PC-9 (cell line): ENCODE measurements around the gene RIPPLY2. TPM values are rescaled to one million over a fixed set of nuclear protein-coding genes. Genes with fewer than 3 reads are reported as not detected.

ENCODE experiments used
- BruUV-seq: library from RNA; stranded (reverse); fragments of 400-500 nt; replicated peaks from 2 replicates; lab custom pipeline; 2021; lab: Mats Ljungman, UMichigan
- CTCF ChIA-PET: fragments of 300-600 bp; sonication (Branson Sonifier 250); formaldehyde crosslinking; loops from one replicate; lab custom pipeline; 2022; ENCODE audit warnings: antibody characterized with exemption; lab: Charles Lee
- POLR2A ChIA-PET: fragments of 300-600 bp; sonication (Branson Sonifier 250); formaldehyde crosslinking; loops from one replicate; lab custom pipeline; 2022; ENCODE audit warnings: antibody characterized with exemption; ENCODE audit not compliant: unreplicated experiment; lab: Charles Lee
- DNase-seq, 2 experiments: peaks; one replicate each; pipeline versions ENCODE4 v3.0.0 to v3.0.0-alpha.2; 2015 to 2022; ENCODE audit warnings: mixed read lengths in 1 of 2
- H2AFZ ChIP-seq: fragments of 200-600 bp; sonication (generic); 2 replicates; pipeline ENCODE4 v1.8.1; 2017; ENCODE audit warnings: antibody characterized with exemption
- H3F3A ChIP-seq: fragments of 200-600 bp; sonication (generic); 2 replicates; pipeline ENCODE4 v1.8.1; 2017; ENCODE audit warnings: antibody characterized with exemption, mild to moderate bottlenecking, low read depth; ENCODE audit not compliant: insufficient read depth
- H3K27ac ChIP-seq: fragments of 200-600 bp; sonication (generic); 2 replicates; pipeline ENCODE4 v1.6.1; 2016; ENCODE audit warnings: mixed run types
- H3K27me3 ChIP-seq: fragments of 200-600 bp; sonication (generic); 2 replicates; pipeline ENCODE4 v1.6.1; 2016; ENCODE audit warnings: low read depth, mixed run types; ENCODE audit not compliant: insufficient read depth
- H3K36me3 ChIP-seq: fragments of 200-600 bp; sonication (generic); 2 replicates; pipeline ENCODE4 v1.6.1; 2016; ENCODE audit warnings: low read depth, mixed run types
- H3K4me1 ChIP-seq: fragments of 200-600 bp; sonication (generic); replicated peaks from 2 replicates; pipeline ENCODE4 v1.6.1; 2016; ENCODE audit warnings: mixed run types; ENCODE audit not compliant: insufficient read depth
- H3K4me2 ChIP-seq: fragments of 200-600 bp; sonication (generic); 2 replicates; pipeline ENCODE4 v1.6.1; 2017; ENCODE audit warnings: mixed run types
- H3K4me3 ChIP-seq: fragments of 200-600 bp; sonication (generic); 2 replicates; pipeline ENCODE4 v1.6.1; 2016; ENCODE audit warnings: mixed run types
- H3K79me2 ChIP-seq: fragments of 200-600 bp; sonication (generic); 2 replicates; pipeline ENCODE4 v1.6.1; 2017; ENCODE audit warnings: low read depth, mixed run types
- H3K9me2 ChIP-seq: fragments of 200-600 bp; sonication (generic); 2 replicates; pipeline ENCODE4 v1.8.1; 2017; ENCODE audit warnings: mild to moderate bottlenecking; ENCODE audit not compliant: insufficient read depth
- H3K9me3 ChIP-seq: fragments of 200-600 bp; sonication (generic); 2 replicates; pipeline ENCODE4 v1.8.1; 2016; ENCODE audit warnings: low read depth; ENCODE audit not compliant: insufficient read depth
- H4K20me1 ChIP-seq: fragments of 200-600 bp; sonication (generic); 2 replicates; pipeline ENCODE4 v1.8.1; 2017; ENCODE audit not compliant: insufficient read depth
- EZH2 ChIP-seq: fragments of 200-600 bp; sonication (generic); IDR thresholded peaks from 2 replicates; pipeline ENCODE4 v1.8.0; 2017; ENCODE audit warnings: antibody characterized with exemption, low read depth
- intact Hi-C: fragments of 100-400 bp; cut with micrococcal nuclease; formaldehyde crosslinking; loops from one replicate; pipeline ENCODE4 v1.10.0; 2022; ENCODE audit not compliant: unreplicated experiment
- total RNA-seq: library from RNA; stranded (reverse); gene quantifications from 2 replicates; pipeline ENCODE4 v1.2.3, GENCODE V29; 2021
- TF ChIP-seq, protein P1 (sequence below): fragments of 200-600 bp; sonication (generic); conservative IDR thresholded peaks from 2 replicates; pipeline ENCODE4 v1.6.1; 2017; ENCODE audit warnings: mixed run types, antibody characterized with exemption, mild to moderate bottlenecking, moderate library complexity

Gene RIPPLY2
- total RNA-seq, 1 experiment from 2014 or later, result not detected

DNA sequence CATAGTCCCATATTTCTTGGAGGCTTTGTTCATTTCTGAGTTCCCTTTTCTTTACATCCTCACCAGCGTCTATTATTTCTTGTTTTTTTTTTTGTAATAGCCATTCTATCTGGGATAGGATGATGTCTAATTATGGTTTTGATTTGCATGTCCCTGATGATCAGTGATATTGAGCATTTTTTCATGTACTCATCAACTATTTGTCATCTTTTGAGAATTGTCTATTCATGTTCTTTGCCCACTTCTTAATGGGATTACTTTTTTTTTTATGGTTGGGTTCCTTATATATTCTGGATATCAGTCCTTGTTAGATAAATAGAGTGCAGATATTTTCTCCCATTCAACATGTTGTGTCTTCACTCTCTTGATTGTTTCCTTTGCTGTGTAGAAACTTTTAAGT is 48.5 kb downstream of the RIPPLY2 start:
- Histone ChIP-seq H3K4me1 (no peaks in the 10 kb centered on the region), H3F3A (no peaks in the 10 kb centered on the region), H3K9me3 (no peaks in the 10 kb centered on the region), H3K36me3 (no peaks in the 10 kb centered on the region), H3K27me3 (no peaks in the 10 kb centered on the region), H3K4me3 (no peak overlapping the region), H2AFZ (no peak overlapping the region), H3K4me2 (no peak overlapping the region), H3K9me2 (no peaks in the 10 kb centered on the region), H3K27ac (no peak overlapping the region), H4K20me1 (no peaks in the 10 kb centered on the region), H3K79me2 (peaks cover 6% of the 10 kb centered on the region; the same call in 1 of the 2 replicates)
- BruUV-seq, result no TSS peak
- no peak for TF ChIP-seq EZH2
- TF ChIP-seq, protein P1, sequence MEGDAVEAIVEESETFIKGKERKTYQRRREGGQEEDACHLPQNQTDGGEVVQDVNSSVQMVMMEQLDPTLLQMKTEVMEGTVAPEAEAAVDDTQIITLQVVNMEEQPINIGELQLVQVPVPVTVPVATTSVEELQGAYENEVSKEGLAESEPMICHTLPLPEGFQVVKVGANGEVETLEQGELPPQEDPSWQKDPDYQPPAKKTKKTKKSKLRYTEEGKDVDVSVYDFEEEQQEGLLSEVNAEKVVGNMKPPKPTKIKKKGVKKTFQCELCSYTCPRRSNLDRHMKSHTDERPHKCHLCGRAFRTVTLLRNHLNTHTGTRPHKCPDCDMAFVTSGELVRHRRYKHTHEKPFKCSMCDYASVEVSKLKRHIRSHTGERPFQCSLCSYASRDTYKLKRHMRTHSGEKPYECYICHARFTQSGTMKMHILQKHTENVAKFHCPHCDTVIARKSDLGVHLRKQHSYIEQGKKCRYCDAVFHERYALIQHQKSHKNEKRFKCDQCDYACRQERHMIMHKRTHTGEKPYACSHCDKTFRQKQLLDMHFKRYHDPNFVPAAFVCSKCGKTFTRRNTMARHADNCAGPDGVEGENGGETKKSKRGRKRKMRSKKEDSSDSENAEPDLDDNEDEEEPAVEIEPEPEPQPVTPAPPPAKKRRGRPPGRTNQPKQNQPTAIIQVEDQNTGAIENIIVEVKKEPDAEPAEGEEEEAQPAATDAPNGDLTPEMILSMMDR, result no peak
- POLR2A ChIA-PET, result no interaction called here
- DNase-seq, result no peak
- CTCF ChIA-PET, result no interaction called here
- intact Hi-C loops, result no loop called here

DNA sequence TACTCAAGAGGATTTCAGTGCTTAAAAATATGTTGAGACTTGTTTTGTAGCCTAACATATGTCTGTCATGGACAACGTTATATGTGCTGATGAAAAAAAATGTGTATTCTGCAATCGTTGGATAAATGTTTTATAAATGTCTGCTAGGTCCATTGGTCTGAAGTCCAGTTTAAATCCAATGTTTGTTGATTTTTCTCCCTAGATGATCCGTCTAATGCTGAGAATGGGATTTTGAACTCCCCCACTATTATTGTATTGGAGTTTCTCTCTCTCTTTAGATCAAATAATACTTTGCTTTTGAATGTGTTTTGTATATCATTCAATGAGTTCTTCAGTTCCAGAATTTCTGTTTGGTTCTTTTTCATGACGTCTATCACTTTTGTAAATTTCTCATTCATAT is 51.2 kb downstream of the RIPPLY2 start:
- intact Hi-C loops, result no loop called here
- Histone ChIP-seq H3K36me3 (no peaks in the 10 kb centered on the region), H3F3A (no peaks in the 10 kb centered on the region), H3K4me2 (no peak overlapping the region), H3K27me3 (no peaks in the 10 kb centered on the region), H3K4me3 (no peak overlapping the region), H3K27ac (no peak overlapping the region), H3K9me2 (no peaks in the 10 kb centered on the region), H3K4me1 (no peaks in the 10 kb centered on the region), H2AFZ (no peak overlapping the region), H3K79me2 (peaks cover 6% of the 10 kb centered on the region; the same call in 1 of the 2 replicates), H4K20me1 (no peaks in the 10 kb centered on the region), H3K9me3 (no peaks in the 10 kb centered on the region)
- TF ChIP-seq, protein P1, result no peak
- TF ChIP-seq EZH2, result no peak
- CTCF ChIA-PET, result no interaction called here
- BruUV-seq, result no TSS peak
- no peak for DNase-seq
- POLR2A ChIA-PET, result no interaction called here

DNA sequence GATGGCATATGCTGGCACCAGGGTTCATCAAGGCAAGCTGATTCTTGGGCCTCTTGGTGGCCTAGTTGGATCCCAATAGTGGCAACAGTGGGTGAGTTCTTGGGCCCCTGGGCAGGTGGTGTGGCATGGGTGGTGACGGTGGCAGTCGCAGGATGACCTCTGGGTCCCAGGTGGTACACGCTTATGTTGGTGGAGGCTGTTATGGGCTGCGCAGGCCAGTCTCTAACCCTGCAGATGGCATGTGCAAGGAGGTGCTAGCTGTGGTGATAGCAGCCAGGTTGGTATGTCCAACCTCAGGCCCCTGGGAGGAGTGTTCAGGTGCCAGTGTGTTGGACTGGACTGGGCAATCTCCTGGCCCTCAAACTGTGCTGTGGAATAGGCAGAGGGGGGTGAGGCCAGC is 52.5 kb downstream of the RIPPLY2 start:
- CTCF ChIA-PET, result no interaction called here
- POLR2A ChIA-PET, result no interaction called here
- no peak overlapping the region for H3K4me2 ChIP-seq
- H2AFZ ChIP-seq, result no peak overlapping the region
- intact Hi-C loops, result no loop called here
- H3K27ac ChIP-seq, result no peak overlapping the region
- no peaks in the 10 kb centered on the region for H3K9me3 ChIP-seq
- no peak for DNase-seq
- H3F3A ChIP-seq, result no peaks in the 10 kb centered on the region
- H3K27me3 ChIP-seq, result no peaks in the 10 kb centered on the region
- H4K20me1 ChIP-seq, result no peaks in the 10 kb centered on the region
- no peaks in the 10 kb centered on the region for H3K9me2 ChIP-seq
- no peaks in the 10 kb centered on the region for H3K36me3 ChIP-seq
- H3K79me2 ChIP-seq, result peaks cover 6% of the 10 kb centered on the region; the same call in 1 of the 2 replicates
- no peak for TF ChIP-seq EZH2
- TF ChIP-seq, protein P1, result no peak
- BruUV-seq, result no TSS peak
- H3K4me3 ChIP-seq, result no peak overlapping the region
- H3K4me1 ChIP-seq, result no peaks in the 10 kb centered on the region

Other genes with a start within 250 kb of the RIPPLY2 start
- not detected in 2 replicates for gene SNAP91, start 144.3 kb upstream of the RIPPLY2 start, total RNA-seq
- gene CYB5R4, start 6.3 kb downstream of the RIPPLY2 start, total RNA-seq, result 15.3 and 22.7 TPM in 2 replicates
- gene MRAP2, start 180.4 kb downstream of the RIPPLY2 start, total RNA-seq, result not detected in 2 replicates